Stimulated activated CD4-positive, alpha-beta T cell treated with anti-CD3 and anti-CD28 coated beads, Interleukin-15, amount 100 ng/mL, for 24 hours (primary cell): ENCODE results near the gene NUDT11.
"Not testable (repeated sequence)": the region's sequence is repeated elsewhere in the genome, so short reads cannot be mapped to it uniquely, and the experiment has no call there.

Experiments used
- DNase-seq: peaks from one replicate; pipeline ENCODE4 v3.0.0-alpha.2; 2020

Gene NUDT11

GRCh38 chrX:51496501-51497291, at the start of gene NUDT11:
Gene NUDT11 (minus strand): TSS chrX:51496592. CDS start chrX:51496444, 148 bp downstream.
- DNase-seq: peak; percentile 73

GRCh38 chrX:51520393-51520792, 24.0 kb upstream of the NUDT11 start:
- DNase-seq: no peak

GRCh38 chrX:51519131-51519530, 22.7 kb upstream of the NUDT11 start:
- DNase-seq: not testable (repeated sequence)

- DNase-seq: no peak
Observed at GRCh38 chrX:51507551-51507950, 11.2 kb upstream of the NUDT11 start.

- peak; percentile 20 for DNase-seq
Observed at GRCh38 chrX:51495701-51496488, 497 bp downstream of the NUDT11 start.

GRCh38 chrX:51494409-51494808, 2.0 kb downstream of the NUDT11 start:
- DNase-seq: no peak

GRCh38 chrX:51487960-51488267, 8.5 kb downstream of the NUDT11 start:
- DNase-seq: no peak

- no peak for DNase-seq
Observed at GRCh38 chrX:51484616-51485015, 11.8 kb downstream of the NUDT11 start.

- DNase-seq: not testable (repeated sequence)
Observed at GRCh38 chrX:51482411-51482810, 14.0 kb downstream of the NUDT11 start.

GRCh38 chrX:51476930-51477329, 19.5 kb downstream of the NUDT11 start:
- DNase-seq: no peak

GRCh38 chrX:51463322-51463721, 33.1 kb downstream of the NUDT11 start:
- no peak for DNase-seq

GRCh38 chrX:51461053-51462044, 35.0 kb downstream of the NUDT11 start:
- DNase-seq: peak; percentile 2

- peak; percentile 26 for DNase-seq
Observed at GRCh38 chrX:51459125-51459524, 37.3 kb downstream of the NUDT11 start.

- no peak for DNase-seq
Observed at GRCh38 chrX:51456814-51457213, 39.6 kb downstream of the NUDT11 start.

GRCh38 chrX:51456246-51456645, 40.1 kb downstream of the NUDT11 start:
- DNase-seq: no peak

GRCh38 chrX:51440365-51440764, 56.0 kb downstream of the NUDT11 start:
- DNase-seq: no peak
